HL-60 (cell line): ENCODE data around the gene NUP210.

ENCODE experiments used
- DNase-seq, 2 experiments: peaks; one replicate each; pipeline ENCODE4 v3.0.0-alpha.2; 2010 to 2020; ENCODE audit warnings: low read depth in 1 of 2, low spot score in 1 of 2
- H3K27ac ChIP-seq: fragments of 250-450 bp; sonication (Bioruptor Pico); replicated peaks from 2 replicates; pipeline ENCODE4 v1.5.1; 2020; ENCODE audit warnings: mild to moderate bottlenecking, moderate library complexity
- H3K27me3 ChIP-seq: fragments of 250-450 bp; sonication (Bioruptor Pico); 2 replicates; pipeline ENCODE4 v1.5.1; 2021; ENCODE audit warnings: mild to moderate bottlenecking, moderate library complexity; ENCODE audit not compliant: insufficient read depth, poor library complexity, severe bottlenecking
- H3K4me3 ChIP-seq: replicated peaks from 2 replicates; pipeline ENCODE4 v1.5.1; 2011; ENCODE audit warnings: mild to moderate bottlenecking, control low read depth, low read length; ENCODE audit not compliant: insufficient read depth
- GABPA ChIP-seq: IDR thresholded peaks from 2 replicates; pipeline ENCODE4 v1.6.1; 2012; ENCODE audit warnings: low read depth
- POLR2AphosphoS5 ChIP-seq: IDR thresholded peaks from 2 replicates; pipeline ENCODE4 v1.6.1; 2012; ENCODE audit warnings: low read depth
- REST ChIP-seq: IDR thresholded peaks from 2 replicates; pipeline ENCODE4 v1.6.1; 2012; ENCODE audit warnings: low read depth; ENCODE audit not compliant: insufficient replicate concordance
- SPI1 ChIP-seq: IDR thresholded peaks from 2 replicates; pipeline ENCODE4 v1.6.1; 2012; ENCODE audit warnings: low read depth, mild to moderate bottlenecking, borderline replicate concordance
- TF ChIP-seq, protein P1 (sequence below): IDR thresholded peaks from one replicate; pipeline ENCODE4 v1.5.1; 2011; ENCODE audit warnings: low read length, control low read depth, inconsistent platforms; ENCODE audit not compliant: insufficient read depth

The NUP210 gene

GRCh38 chr3:13332740-13333139 is 87.4 kb downstream of the NUP210 start:
- no peak overlapping the region for H3K4me3 ChIP-seq
- no peaks in the 10 kb centered on the region for H3K27me3 ChIP-seq
- no peak for DNase-seq
- TF ChIP-seq POLR2AphosphoS5: no peak
- no peak for TF ChIP-seq REST
- TF ChIP-seq GABPA: no peak
- TF ChIP-seq, protein P1, sequence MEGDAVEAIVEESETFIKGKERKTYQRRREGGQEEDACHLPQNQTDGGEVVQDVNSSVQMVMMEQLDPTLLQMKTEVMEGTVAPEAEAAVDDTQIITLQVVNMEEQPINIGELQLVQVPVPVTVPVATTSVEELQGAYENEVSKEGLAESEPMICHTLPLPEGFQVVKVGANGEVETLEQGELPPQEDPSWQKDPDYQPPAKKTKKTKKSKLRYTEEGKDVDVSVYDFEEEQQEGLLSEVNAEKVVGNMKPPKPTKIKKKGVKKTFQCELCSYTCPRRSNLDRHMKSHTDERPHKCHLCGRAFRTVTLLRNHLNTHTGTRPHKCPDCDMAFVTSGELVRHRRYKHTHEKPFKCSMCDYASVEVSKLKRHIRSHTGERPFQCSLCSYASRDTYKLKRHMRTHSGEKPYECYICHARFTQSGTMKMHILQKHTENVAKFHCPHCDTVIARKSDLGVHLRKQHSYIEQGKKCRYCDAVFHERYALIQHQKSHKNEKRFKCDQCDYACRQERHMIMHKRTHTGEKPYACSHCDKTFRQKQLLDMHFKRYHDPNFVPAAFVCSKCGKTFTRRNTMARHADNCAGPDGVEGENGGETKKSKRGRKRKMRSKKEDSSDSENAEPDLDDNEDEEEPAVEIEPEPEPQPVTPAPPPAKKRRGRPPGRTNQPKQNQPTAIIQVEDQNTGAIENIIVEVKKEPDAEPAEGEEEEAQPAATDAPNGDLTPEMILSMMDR: no peak
- no peak for TF ChIP-seq SPI1
- no peak overlapping the region for H3K27ac ChIP-seq

DNA sequence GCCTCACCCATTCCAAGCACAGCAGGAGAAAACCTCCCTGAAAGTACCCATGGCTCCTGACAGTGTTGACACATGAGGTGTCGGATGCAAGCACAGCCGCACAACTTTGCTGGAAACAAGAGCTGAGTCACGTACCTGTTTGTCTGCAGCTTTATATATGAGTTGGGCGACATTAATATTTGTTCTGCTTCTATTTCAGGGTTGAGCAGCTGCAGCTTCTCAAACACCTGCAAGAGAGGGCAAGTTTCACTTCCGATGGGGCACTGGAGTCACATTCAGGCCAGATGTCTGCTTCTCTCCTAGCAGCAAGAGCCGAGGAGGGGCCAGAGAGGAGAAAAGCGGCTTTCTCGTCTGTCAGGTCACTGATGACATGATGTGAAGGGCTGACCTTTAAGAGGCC is 88.0 kb downstream of the NUP210 start:
- TF ChIP-seq REST (no peak), SPI1 (no peak), POLR2AphosphoS5 (no peak), GABPA (no peak)
- TF ChIP-seq, protein P1: no peak
- no peak overlapping the region for H3K27ac ChIP-seq
- H3K4me3 ChIP-seq: no peak overlapping the region
- no peaks in the 10 kb centered on the region for H3K27me3 ChIP-seq
- DNase-seq: no peak

DNA sequence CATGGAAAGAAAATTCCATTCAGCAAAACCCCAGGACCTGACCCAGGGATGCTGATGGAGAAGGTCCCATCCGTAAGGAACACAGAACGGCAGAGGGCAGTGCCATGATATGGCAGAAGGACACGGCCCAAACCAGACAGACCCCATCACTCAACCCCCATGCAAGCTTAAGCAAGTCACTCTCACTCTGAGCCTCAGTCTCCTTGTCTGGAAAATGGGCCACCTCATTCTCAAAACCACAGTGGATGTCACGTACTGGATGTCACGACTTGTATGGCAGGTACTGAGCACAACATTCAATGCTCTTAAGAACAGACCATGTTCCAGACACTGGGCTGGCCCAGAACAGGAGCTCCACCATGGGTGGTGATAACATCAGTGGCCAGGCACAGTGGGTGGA is 90.4 kb downstream of the NUP210 start:
- TF ChIP-seq GABPA (no peak), SPI1 (no peak), POLR2AphosphoS5 (no peak), REST (no peak)
- TF ChIP-seq, protein P1: no peak
- no peak overlapping the region for H3K4me3 ChIP-seq
- no peaks in the 10 kb centered on the region for H3K27me3 ChIP-seq
- DNase-seq: no peak
- H3K27ac ChIP-seq: no peak overlapping the region
